ENCODE data around the gene ARAP3. TPM values are rescaled to one million over a fixed set of nuclear protein-coding genes. Genes with fewer than 3 reads are reported as not detected.

The ARAP3 gene
- total RNA-seq, 2 donors from 2014 or later = 17.5 to 22.6 TPM

DNA sequence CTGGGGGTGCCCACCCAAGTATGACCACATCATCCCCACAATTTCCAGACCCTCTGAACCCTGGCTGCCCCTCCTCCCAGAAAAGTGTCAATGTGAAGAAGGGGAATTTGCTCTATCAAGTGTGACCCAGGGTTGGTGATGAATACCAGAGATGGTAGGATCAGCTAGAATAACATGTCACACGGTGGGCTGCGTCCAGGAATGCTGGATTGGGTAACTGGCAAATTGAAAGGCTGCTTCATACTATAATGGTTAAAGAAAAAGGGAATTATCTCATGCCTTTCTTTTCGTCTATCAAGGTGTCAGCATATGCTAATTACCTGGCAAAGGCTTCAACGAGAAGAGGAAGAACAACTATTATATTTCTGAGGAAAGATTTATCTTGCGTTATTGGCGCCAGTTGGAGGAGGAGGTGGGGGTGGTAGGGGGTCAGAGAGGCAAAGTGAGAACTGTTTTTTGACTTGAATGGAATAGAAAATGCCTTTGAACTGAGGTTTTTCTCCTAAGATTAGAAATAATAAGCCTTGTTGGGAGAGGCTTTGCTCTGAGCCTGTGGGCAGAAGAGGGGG, 27.8 kb upstream of the ARAP3 start:
- no peak overlapping the region for H3K4me3 Mint-ChIP-seq
- no peaks in the 10 kb centered on the region for H3K9me3 Mint-ChIP-seq
- no peak overlapping the region for H3K27ac Mint-ChIP-seq
- ATAC-seq (no peak), DNase-seq (ENCODE audit: low spot score) (no peak)
- H3K27me3 Mint-ChIP-seq = peaks cover 0 to 16% of the 10 kb centered on the region in 2 donors
- H3K4me1 Mint-ChIP-seq (ENCODE audit: low read depth in 2 of 2) = no peaks in the 10 kb centered on the region
- H3K36me3 Mint-ChIP-seq = no peaks in the 10 kb centered on the region

DNA sequence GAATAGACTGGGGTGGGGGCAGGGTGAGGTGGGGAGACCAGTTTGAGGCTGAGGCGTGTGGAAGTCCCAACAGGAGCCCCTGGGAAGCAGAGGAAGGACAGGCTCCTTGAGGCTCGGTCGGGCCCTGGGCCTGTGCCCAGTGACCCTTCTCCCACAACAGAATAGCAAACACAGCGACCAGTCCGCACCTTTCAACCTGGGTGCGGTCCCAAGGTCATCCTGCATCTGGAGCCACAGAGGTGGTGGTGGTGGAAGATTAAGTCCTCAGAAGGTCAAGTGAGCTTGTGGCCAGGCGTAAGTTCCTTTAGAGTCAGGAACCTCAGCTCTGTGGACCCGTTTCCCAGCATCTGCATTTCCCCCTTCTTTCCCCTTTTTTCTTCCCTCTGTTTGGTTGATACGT, 26.0 kb upstream of the ARAP3 start:
- no peaks in the 10 kb centered on the region for H3K36me3 Mint-ChIP-seq
- H3K27me3 Mint-ChIP-seq = peaks cover 0 to 12% of the 10 kb centered on the region in 2 donors
- no peak overlapping the region for H3K27ac Mint-ChIP-seq
- no peaks in the 10 kb centered on the region for H3K9me3 Mint-ChIP-seq
- ATAC-seq = no peak
- H3K4me3 Mint-ChIP-seq = no peak overlapping the region
- DNase-seq (ENCODE audit: low spot score) = no peak
- peaks cover 0 to 3% of the 10 kb centered on the region in 2 donors for H3K4me1 Mint-ChIP-seq (ENCODE audit: low read depth in 2 of 2)

DNA sequence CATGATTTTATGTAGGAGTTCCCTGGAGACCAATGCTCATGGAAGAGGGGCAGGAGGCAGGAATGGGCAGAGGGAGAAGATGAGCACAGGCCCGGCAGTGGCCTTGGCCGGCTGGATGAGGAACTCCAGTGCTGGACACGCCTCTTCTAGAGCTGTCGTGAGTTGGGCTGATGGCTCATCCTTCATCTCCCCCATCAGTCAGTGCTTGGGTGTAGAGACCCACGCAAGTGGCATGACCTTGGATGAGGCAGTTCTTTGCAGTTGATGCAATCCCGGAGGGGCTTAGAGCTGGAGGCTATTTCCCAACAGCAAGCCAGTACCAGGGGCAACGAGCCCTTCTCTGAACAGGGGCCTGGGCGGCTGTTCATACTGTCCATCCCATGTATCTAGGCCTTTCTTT, 25.5 kb upstream of the ARAP3 start:
- Mint-ChIP-seq H3K9me3 (no peaks in the 10 kb centered on the region), H3K27me3 (peaks cover 0 to 13% of the 10 kb centered on the region in 2 donors), H3K27ac (no peak overlapping the region), H3K4me3 (no peak overlapping the region), H3K4me1 (ENCODE audit: low read depth in 2 of 2) (peaks cover 0 to 5% of the 10 kb centered on the region in 2 donors), H3K36me3 (no peaks in the 10 kb centered on the region)
- no peak for ATAC-seq
- no peak for DNase-seq (ENCODE audit: low spot score)

DNA sequence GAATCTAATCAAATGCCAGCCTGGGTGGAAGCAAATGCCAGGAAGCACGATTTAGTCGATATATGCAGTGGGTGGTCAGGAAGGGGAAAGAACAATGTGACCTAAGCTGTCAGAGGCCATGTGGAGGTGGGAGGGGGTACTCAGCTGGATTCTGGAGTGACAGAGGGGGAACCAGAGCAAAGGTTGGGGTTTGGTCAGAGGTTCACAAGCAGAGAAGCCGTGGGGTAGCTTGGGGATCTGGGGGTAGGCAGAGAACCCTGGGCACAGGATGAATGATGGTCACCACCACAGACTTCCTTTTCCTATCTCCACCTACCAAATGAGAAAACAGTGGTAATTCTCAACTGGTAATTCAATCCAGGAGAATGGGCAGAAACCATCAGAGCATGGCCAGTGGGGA, 24.1 kb upstream of the ARAP3 start:
- Mint-ChIP-seq H3K4me1 (ENCODE audit: low read depth in 2 of 2) (peaks cover 4 to 9% of the 10 kb centered on the region in 2 donors), H3K36me3 (no peaks in the 10 kb centered on the region), H3K9me3 (no peaks in the 10 kb centered on the region), H3K27me3 (peaks cover 0 to 15% of the 10 kb centered on the region in 2 donors), H3K27ac (no peak overlapping the region), H3K4me3 (no peak overlapping the region)
- no peak for DNase-seq (ENCODE audit: low spot score)
- ATAC-seq = no peak

DNA sequence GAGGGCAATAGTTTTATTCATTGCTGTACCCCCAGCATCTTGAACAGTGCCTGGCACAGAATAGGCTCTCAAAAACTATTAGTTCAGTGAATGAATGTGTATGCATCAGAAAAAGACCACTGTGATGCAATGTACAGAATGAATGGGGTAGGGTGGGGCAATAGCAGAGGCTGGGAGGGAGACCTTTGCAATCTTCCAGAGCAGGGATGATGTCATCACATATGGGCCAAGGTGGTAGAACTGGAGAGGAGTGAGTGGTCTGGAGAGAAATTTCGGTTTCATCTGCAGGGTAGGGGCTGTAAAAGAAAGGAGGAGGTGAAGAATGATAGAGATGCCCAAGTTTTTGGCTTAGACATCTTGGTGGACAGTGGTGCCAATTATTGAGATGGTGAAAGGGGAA, 23.4 kb upstream of the ARAP3 start:
- DNase-seq (ENCODE audit: low spot score) (no peak), ATAC-seq (peak in 1 of 2 donors; percentile 34)
- Mint-ChIP-seq H3K36me3 (no peaks in the 10 kb centered on the region), H3K9me3 (no peaks in the 10 kb centered on the region), H3K27me3 (peaks cover 2 to 16% of the 10 kb centered on the region in 2 donors), H3K27ac (no peak overlapping the region), H3K4me1 (ENCODE audit: low read depth in 2 of 2) (peaks cover 4 to 9% of the 10 kb centered on the region in 2 donors), H3K4me3 (no peak overlapping the region)

DNA sequence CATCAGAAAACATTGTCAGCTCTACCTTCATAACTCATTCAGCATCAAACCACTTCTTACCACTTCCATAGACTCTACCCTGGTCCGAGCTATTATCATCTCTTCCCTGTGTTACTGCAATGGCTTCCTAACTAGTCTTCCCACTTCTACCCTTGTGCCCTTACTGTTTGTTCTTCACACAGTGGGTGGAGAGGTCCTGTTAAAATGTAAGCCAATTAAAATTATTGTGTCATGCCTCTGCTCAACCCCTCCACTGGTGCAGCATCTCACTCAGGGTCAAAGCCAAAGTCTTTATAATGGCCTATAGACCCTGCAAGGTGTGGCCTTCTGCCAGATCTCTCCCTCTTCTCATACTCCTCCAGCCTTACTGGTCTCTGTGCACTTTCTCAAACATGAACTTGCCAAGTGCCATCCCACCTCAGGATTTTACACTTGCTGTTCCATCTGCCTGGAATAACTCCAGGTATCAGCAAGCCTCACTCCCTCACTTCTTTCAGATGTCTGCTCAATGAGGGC, 22.8 kb upstream of the ARAP3 start:
- peaks cover 8 to 20% of the 10 kb centered on the region in 2 donors for H3K27me3 Mint-ChIP-seq
- peaks cover 4 to 9% of the 10 kb centered on the region in 2 donors for H3K4me1 Mint-ChIP-seq (ENCODE audit: low read depth in 2 of 2)
- no peak overlapping the region for H3K27ac Mint-ChIP-seq
- H3K4me3 Mint-ChIP-seq = no peak overlapping the region
- H3K9me3 Mint-ChIP-seq = no peaks in the 10 kb centered on the region
- no peaks in the 10 kb centered on the region for H3K36me3 Mint-ChIP-seq
- DNase-seq (ENCODE audit: low spot score) (no peak), ATAC-seq (no peak)

DNA sequence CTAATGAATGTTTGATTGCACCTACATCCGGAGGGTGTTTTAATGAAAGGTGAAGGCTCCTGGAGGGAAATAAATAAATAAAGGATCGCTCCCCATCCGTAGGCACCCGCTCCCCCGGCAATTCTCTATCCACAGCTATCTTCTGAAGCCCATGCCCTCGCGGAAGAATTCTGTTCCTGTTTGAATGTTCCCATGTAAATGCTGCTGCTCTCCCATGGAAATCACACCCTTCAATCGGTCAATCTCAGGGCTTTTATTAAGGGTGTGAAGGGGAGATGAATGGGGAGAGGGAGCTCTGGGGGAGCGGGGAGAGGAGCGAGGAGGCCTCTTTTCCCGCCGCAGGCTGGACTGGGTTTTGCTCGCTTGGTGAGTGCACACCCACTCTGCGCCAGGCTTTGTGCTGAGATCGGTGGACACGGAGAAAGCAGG, 21.1 kb upstream of the ARAP3 start:
- H3K4me3 Mint-ChIP-seq = peak overlapping the region; percentile 71
- H3K4me1 Mint-ChIP-seq (ENCODE audit: low read depth in 2 of 2) = peaks cover 4 to 9% of the 10 kb centered on the region in 2 donors
- H3K27me3 Mint-ChIP-seq = peaks cover 18 to 23% of the 10 kb centered on the region in 2 donors
- H3K9me3 Mint-ChIP-seq = no peaks in the 10 kb centered on the region
- DNase-seq (ENCODE audit: low spot score) = no peak
- no peak for ATAC-seq
- H3K36me3 Mint-ChIP-seq = no peaks in the 10 kb centered on the region
- no peak overlapping the region for H3K27ac Mint-ChIP-seq

DNA sequence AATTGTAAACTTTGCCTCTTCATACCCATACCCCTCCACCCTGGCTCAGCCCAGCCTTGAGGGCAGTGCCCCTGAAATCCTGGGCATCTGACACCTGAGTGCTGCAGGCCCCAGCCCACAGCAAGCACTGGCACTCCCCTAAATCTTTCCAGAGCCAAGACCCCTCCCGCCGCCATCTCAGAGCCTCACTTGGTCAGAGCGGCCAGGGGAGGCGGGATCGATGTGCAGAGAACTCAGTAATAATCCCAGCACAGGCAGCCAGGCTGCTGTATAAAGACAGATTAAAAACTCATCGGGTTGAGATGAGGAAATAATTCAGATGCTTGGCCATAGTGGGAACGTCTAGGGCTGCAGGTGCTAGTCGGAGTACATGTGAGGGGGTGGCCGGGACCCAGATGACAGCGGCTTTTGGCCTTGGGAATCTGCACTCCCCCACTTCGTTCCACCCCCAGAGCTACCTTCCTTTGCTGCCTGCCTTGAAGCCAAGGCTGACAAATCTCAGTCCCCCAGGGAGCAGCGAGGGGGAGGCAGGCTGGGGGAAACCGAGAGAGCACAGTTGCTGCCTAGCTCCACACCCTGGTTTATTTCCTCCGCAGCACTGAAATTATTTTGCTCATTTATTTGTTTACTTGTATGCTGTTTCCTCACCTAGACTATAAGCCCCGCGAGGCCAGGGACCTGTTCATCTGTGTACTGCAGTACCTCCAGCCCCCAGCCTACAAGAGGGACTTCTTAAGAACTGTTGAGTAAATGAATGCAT, 19.5 kb upstream of the ARAP3 start:
- ATAC-seq = no peak
- Mint-ChIP-seq H3K36me3 (no peaks in the 10 kb centered on the region), H3K27me3 (peaks cover 28 to 33% of the 10 kb centered on the region in 2 donors), H3K4me1 (ENCODE audit: low read depth in 2 of 2) (peaks cover 4 to 9% of the 10 kb centered on the region in 2 donors), H3K9me3 (no peaks in the 10 kb centered on the region), H3K4me3 (peak overlapping the region; percentile 71), H3K27ac (no peak overlapping the region)
- no peak for DNase-seq (ENCODE audit: low spot score)

DNA sequence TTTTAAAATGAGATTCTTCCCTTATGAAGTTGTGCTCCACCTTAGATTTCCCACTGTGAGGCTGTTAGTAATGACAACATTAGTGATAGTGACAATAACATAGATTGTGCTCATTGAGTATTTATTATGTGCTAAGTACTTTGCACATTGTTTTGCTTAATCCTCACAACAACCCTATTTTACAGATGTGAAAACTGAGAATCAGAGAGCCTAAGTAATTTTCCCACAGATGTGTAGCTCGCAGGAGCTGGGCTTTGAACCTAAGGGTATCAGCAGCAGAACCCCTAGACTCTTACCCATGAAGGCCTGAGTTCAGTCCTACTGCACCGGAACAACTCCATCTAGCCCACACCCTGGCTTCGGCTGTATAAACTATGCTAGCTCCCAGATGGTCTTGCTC, 15.6 kb upstream of the ARAP3 start:
- H3K27me3 Mint-ChIP-seq = peaks cover 29 to 35% of the 10 kb centered on the region in 2 donors
- H3K4me3 Mint-ChIP-seq = no peak overlapping the region

DNA sequence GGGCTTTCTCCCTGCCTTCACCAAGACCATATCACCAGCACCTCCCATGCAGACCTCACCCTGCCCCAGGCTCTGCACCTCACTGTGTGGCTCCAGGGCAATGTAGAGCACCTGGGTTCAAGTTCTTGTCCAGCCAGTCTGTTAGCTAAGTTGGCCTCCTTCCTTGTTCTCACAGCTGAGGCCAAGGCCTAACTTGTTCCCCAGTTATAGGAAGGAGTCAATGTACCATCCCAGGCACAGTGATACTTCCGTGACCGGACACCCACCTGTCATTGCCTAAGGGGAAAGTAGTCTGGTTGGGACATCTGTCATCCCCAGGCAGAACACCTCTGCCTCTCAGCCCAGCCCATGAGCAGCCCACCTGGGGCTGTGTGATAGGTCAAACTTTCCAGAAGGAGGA, 14.4 kb upstream of the ARAP3 start:
- Mint-ChIP-seq H3K4me1 (ENCODE audit: low read depth in 2 of 2) (peaks cover 16 to 19% of the 10 kb centered on the region in 2 donors), H3K9me3 (no peaks in the 10 kb centered on the region), H3K27ac (no peak overlapping the region), H3K4me3 (no peak overlapping the region), H3K27me3 (peaks cover 29 to 35% of the 10 kb centered on the region in 2 donors), H3K36me3 (no peaks in the 10 kb centered on the region)
- ATAC-seq = no peak
- no peak for DNase-seq (ENCODE audit: low spot score)

More for the DNA sequence above, 15.6 kb upstream of the ARAP3 start:
- DNase-seq (ENCODE audit: low spot score) (no peak), ATAC-seq (no peak)
- Mint-ChIP-seq H3K36me3 (no peaks in the 10 kb centered on the region), H3K9me3 (no peaks in the 10 kb centered on the region), H3K4me1 (ENCODE audit: low read depth in 2 of 2) (peaks cover 9 to 14% of the 10 kb centered on the region in 2 donors), H3K27ac (peak overlapping the region in 1 of 2 donors; percentile 27)

DNA sequence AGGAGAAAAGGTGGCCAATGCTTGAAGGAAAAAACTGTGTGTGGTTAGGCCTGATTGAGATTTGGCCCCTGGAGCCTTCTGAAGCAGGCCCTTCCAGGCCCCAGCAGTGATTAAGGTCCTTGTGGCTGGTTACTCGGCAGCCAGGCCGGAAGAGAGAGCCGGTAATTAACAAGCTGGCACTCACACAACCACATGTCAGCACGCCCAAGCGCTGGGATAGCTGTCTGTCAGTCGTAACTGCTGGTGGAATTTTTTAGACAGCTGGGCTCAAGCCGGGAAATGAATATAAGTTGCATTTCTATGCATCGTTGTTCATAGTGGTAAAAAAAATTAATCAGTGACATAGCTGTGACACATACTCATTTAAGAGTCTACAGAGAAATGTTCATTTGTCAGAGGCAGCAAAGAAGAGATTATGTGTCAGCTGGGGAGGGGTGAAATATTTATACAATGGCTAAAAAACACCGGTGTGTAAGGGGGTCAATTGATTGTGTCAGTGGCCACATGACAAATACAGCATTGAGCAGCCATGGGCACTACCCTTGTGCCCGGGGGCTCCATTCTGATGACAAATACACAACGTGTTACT, 13.7 kb upstream of the ARAP3 start:
- Mint-ChIP-seq H3K27me3 (peaks cover 29 to 32% of the 10 kb centered on the region in 2 donors), H3K4me1 (ENCODE audit: low read depth in 2 of 2) (peaks cover 17 to 19% of the 10 kb centered on the region in 2 donors), H3K4me3 (no peak overlapping the region), H3K36me3 (no peaks in the 10 kb centered on the region), H3K27ac (no peak overlapping the region), H3K9me3 (no peaks in the 10 kb centered on the region)
- DNase-seq (ENCODE audit: low spot score) (no peak), ATAC-seq (no peak)

DNA sequence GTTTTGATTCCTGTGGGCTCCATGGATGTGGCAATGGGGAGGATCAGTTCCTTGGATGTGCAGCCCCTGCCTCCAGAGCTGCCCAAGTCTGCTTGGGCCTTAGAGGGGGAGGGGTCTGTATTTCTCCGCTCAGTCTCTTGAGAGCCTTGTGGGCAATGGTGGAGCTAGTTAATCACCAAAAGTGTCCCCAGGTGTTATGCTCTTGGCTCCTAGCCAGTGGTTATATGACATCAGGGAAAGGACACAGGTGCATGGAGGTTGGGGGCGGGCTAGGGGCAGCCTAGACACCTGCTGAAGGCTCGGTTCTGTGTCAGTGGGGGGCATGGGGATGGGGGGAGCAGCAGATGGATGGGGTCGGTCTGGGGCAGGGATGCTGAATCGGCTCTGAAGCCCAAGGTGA, 12.4 kb upstream of the ARAP3 start:
- DNase-seq (ENCODE audit: low spot score) (no peak), ATAC-seq (no peak)
- Mint-ChIP-seq H3K27ac (no peak overlapping the region), H3K27me3 (peaks cover 18 to 23% of the 10 kb centered on the region in 2 donors), H3K4me1 (ENCODE audit: low read depth in 2 of 2) (peaks cover 19 to 20% of the 10 kb centered on the region in 2 donors), H3K4me3 (no peak overlapping the region), H3K36me3 (no peaks in the 10 kb centered on the region), H3K9me3 (no peaks in the 10 kb centered on the region)

DNA sequence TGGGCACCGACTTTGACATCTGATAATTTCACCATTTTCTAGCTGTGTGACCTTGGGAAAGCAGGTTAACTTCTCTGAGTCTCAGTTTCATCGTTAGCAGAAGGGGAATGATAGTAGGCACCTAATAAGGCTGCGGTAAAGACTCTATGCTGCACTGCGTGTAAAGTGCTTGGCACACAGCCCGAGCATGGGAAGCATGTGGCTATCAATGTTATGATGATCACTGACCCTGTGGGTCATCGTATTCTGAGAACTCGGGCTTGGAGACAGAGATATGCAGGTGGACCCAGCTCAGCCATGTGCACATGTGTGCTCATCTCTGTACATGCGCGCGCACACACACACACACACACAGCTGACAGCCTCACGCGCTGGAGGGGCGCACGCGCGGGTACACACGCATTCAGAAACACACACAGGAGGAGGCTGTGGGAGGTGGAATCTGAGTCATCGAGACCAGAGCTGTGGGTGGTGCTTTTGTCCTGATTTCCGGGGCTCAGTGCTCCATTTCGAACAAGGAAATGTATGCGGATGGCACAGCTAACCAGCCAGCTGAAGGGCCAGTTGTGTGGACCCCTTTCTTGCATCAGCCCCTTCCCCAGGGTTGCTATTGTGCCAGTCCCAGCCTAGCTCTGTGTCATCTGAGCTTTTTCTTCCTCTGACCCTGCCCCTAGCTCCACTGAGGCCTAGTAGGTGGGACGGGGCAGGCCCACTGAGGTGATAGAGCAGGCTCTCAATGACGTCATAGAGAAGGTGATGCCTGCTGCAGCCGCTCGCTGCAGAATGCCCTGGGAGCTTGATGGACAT, 11.1 kb upstream of the ARAP3 start:
- Mint-ChIP-seq H3K9me3 (no peaks in the 10 kb centered on the region), H3K27ac (peak overlapping the region in 1 of 2 donors; percentile 43), H3K4me3 (peak overlapping the region; percentile 82), H3K27me3 (peaks cover 12 to 15% of the 10 kb centered on the region in 2 donors), H3K36me3 (no peaks in the 10 kb centered on the region), H3K4me1 (ENCODE audit: low read depth in 2 of 2) (peaks cover 19 to 20% of the 10 kb centered on the region in 2 donors)
- no peak for DNase-seq (ENCODE audit: low spot score)
- ATAC-seq = peak; percentile 12 to 82
